Lower leg skin (tissue), 3 donors: ENCODE data around the gene MBNL2.

Experiments used
- POLR2A ChIP-seq, 2 donors: fragments of 450-650 bp; IDR thresholded peaks; one replicate each; pipeline ENCODE4 v1.6.1; 2016 to 2017; ENCODE audit warnings: antibody characterized with exemption in 2 of 2, mild to moderate bottlenecking in 1 of 2, moderate library complexity in 1 of 2
- TF ChIP-seq, protein P1 (sequence below), 3 donors: fragments of 450-650 bp; IDR thresholded peaks; one replicate each; pipeline ENCODE4 v1.5.1; 2016; ENCODE audit warnings: antibody characterized with exemption in 3 of 3, mild to moderate bottlenecking in 3 of 3, moderate library complexity in 2 of 3

- TF ChIP-seq, protein P1, sequence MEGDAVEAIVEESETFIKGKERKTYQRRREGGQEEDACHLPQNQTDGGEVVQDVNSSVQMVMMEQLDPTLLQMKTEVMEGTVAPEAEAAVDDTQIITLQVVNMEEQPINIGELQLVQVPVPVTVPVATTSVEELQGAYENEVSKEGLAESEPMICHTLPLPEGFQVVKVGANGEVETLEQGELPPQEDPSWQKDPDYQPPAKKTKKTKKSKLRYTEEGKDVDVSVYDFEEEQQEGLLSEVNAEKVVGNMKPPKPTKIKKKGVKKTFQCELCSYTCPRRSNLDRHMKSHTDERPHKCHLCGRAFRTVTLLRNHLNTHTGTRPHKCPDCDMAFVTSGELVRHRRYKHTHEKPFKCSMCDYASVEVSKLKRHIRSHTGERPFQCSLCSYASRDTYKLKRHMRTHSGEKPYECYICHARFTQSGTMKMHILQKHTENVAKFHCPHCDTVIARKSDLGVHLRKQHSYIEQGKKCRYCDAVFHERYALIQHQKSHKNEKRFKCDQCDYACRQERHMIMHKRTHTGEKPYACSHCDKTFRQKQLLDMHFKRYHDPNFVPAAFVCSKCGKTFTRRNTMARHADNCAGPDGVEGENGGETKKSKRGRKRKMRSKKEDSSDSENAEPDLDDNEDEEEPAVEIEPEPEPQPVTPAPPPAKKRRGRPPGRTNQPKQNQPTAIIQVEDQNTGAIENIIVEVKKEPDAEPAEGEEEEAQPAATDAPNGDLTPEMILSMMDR (IDR thresholded peaks at IDR 0.05): no peak
- no peak for TF ChIP-seq POLR2A (IDR thresholded peaks at IDR 0.05)
Observed at GRCh38 chr13:97194479-97194878, 27.7 kb upstream of the MBNL2 start.
